Spleen (tissue), 7 donors: ENCODE data around the gene BCOR.

Experiments used
- POLR2A ChIP-seq, 3 donors: fragments of 450-650 bp; IDR thresholded peaks; one replicate each; pipeline ENCODE4 v1.5.1; 2017; ENCODE audit warnings: antibody characterized with exemption in 3 of 3, mild to moderate bottlenecking in 1 of 3
- POLR2AphosphoS5 ChIP-seq, 3 donors: sonication (generic); formaldehyde crosslinking; IDR thresholded peaks; one replicate each; pipeline ENCODE4 v1.5.1; 2017; ENCODE audit warnings: antibody characterized with exemption in 3 of 3
- TF ChIP-seq, protein P1 (sequence below), 11 experiments: fragments of 200-600 bp in 7 of 11; fragments of 450-650 bp in 4 of 11; sonication (generic) in 4 of 11; IDR thresholded peaks in 8 of 11; conservative IDR thresholded peaks in 3 of 11; 1 replicate in 7 of 11; 2 replicates in 4 of 11; pipeline versions ENCODE4 v1.4.0 to v1.8.0; 2016 to 2021; ENCODE audit warnings: antibody characterized with exemption in 11 of 11, inconsistent platforms in 4 of 11, mild to moderate bottlenecking in 1 of 11
- donor health status: DM: no; HTN: no; CAD: no; lungs with moderate emphysema.
- donor health status: DM: no; HTN: no; CAD: no.
- donor health status: DM: no; HTN: no; CAD: no.

DNA sequence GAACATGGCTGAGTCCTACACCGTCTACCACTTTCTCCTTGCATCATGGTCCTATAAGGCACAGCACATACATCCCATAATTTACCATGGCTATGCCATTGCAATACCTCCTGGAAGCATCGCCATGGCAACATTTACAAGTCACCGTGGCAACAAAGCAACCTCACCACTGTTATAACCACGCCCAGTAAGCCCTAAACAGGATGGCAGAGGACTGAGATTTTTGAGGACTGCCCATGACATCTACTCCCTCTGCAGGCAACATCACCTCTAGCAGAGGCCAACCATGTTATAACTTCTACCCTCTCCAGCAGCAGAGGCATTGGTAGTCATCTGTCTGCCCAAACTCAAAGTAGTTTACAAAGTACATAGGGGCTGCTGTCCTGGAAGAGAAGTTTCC lies 29.7 kb downstream of the BCOR start:
- TF ChIP-seq POLR2AphosphoS5 (IDR thresholded peaks at IDR 0.05) (no peak), POLR2A (IDR thresholded peaks at IDR 0.05) (no peak)
- TF ChIP-seq, protein P1, sequence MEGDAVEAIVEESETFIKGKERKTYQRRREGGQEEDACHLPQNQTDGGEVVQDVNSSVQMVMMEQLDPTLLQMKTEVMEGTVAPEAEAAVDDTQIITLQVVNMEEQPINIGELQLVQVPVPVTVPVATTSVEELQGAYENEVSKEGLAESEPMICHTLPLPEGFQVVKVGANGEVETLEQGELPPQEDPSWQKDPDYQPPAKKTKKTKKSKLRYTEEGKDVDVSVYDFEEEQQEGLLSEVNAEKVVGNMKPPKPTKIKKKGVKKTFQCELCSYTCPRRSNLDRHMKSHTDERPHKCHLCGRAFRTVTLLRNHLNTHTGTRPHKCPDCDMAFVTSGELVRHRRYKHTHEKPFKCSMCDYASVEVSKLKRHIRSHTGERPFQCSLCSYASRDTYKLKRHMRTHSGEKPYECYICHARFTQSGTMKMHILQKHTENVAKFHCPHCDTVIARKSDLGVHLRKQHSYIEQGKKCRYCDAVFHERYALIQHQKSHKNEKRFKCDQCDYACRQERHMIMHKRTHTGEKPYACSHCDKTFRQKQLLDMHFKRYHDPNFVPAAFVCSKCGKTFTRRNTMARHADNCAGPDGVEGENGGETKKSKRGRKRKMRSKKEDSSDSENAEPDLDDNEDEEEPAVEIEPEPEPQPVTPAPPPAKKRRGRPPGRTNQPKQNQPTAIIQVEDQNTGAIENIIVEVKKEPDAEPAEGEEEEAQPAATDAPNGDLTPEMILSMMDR (IDR thresholded peaks at IDR 0.05 in 8 of 11, conservative IDR thresholded peaks at IDR 0.05 in 3 of 11) = no peak
